Stimulated activated CD4-positive, alpha-beta T cell treated with anti-CD3 and anti-CD28 coated beads, TNF-alpha, amount 100 ng/mL, for 48 hours (primary cell): ENCODE results near the gene SPTB.
"Not testable (repeated sequence)": the region's sequence is repeated elsewhere in the genome, so short reads cannot be mapped to it uniquely, and the experiment has no call there.

Experiments
- DNase-seq, 3 donors: peaks; one replicate each; pipeline ENCODE4 v3.0.0-alpha.2; 2020; ENCODE audit warnings: low read depth in 3 of 3

The SPTB gene

GRCh38 chr14:64879635-64880220 lies at the start of gene SPTB:
Gene SPTB, minus strand, starts transcription at chr14:64879907. Its CDS starts 56,813 bp downstream, at chr14:64823094.
- peak; percentile 13 to 62 (median 15) for DNase-seq

- no peak for DNase-seq
Observed at GRCh38 chr14:64929014-64929359, 49.3 kb upstream of the SPTB start.

- DNase-seq = no peak
Observed at GRCh38 chr14:64928239-64929013, 48.7 kb upstream of the SPTB start.

GRCh38 chr14:64927031-64927430 lies 47.3 kb upstream of the SPTB start:
- no peak for DNase-seq

DNA sequence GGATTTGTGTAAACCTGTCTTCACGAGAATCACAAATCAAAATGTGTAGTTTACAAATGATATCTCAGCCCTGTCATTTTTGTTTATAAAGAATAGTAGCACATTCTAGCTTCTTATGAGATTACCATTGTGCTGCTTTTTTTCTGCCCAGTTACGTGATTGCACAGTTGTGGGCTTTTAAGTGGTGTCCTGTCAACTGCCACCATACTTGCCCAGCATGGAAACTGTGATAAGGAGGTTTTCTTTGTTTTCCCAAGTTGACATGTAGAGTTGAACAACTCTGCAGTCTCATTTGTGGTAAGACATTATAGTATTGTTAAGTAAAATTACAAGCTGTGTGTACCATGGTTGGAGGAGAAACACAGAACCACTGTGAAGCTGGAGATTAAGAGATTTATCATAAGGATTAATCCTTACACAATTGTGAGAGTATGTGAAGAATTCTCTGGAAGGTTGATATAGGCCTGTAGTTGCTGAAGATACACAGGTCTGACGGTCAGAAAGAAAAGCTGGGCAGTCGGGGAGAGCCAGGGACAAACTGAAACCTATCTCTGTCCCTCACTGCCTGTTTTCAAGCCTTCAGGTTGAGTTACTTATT lies 46.8 kb upstream of the SPTB start:
- DNase-seq = no peak

- DNase-seq = no peak
Observed at GRCh38 chr14:64923015-64923414, 43.3 kb upstream of the SPTB start.

DNA sequence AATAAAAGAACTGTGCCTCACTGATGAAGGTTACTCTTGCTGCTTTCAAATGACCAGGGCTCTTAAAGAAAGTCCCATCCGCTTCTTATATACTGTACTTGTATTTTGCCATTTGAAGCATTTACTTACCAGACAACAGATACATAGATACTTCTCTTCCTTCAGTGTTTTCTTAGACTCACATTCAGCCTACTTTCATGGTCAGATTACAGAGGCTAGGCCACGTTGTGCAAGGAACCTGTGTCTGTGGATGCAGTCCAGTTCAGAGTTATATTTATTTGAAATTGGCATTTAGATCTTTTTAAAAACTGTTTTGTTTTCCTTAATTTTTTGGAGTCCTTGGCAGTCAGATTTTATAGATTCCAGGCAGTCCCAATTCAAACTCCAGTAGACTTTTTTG lies 40.8 kb upstream of the SPTB start:
- DNase-seq = no peak

DNA sequence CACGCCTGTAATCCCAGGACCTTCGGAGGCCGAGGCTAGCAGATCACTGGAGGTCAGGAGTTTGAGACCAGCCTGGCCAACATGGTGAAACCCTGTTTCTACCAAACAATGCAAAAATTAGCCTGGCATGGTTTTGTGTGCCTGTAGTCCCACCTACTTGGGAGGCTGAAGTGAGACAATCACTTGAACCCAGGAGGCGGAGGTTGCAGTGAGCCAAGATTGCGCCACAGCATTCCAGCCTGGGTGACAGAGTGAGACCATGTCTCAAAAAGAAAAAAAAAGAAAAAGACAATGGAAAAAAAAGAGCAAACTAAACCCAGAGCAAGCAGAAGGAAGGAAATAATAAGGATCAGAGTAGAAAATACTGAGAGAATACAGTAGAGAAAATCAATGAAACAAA lies 39.9 kb upstream of the SPTB start:
- DNase-seq = no peak

DNA sequence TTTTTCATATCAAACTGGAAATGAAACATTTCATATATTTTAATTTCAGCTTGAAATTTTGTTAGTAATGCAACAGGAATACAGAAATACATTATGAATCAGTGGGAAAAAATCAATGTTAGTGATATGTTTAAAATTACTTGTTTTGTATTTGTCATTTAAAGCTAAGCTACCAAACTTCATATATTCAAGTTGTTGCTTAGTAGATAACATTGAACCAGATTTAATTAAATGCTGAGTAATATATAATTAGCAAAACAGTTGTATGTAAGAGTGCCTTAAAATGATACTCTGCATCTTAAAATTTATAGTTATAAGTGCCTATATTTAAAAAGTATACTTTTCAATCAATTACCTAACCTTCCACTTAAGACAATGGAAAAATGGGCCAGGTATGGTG lies 39.5 kb upstream of the SPTB start:
- DNase-seq = no peak

- no peak for DNase-seq
Observed at GRCh38 chr14:64918216-64918615, 38.5 kb upstream of the SPTB start.

DNA sequence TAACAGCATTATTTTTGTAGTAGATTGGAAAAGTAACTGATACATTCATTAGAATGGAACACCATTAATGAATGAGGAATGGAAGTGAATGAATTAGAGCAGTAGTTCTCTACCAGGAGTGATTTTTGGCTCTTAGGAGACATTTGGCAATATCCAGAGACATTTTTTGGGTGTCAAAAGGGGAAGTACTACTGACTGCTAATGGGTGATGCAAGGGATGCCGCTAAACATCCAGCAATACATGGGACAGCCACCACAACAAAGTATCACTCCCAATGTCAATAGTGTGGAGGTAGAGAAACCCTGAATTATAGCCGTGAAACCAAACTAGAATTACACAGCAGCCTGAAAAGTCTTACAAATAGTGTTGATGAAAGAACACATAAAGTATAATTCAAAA lies 36.1 kb upstream of the SPTB start:
- no peak for DNase-seq

GRCh38 chr14:64915029-64915424 lies 35.3 kb upstream of the SPTB start:
- DNase-seq = no peak

DNA sequence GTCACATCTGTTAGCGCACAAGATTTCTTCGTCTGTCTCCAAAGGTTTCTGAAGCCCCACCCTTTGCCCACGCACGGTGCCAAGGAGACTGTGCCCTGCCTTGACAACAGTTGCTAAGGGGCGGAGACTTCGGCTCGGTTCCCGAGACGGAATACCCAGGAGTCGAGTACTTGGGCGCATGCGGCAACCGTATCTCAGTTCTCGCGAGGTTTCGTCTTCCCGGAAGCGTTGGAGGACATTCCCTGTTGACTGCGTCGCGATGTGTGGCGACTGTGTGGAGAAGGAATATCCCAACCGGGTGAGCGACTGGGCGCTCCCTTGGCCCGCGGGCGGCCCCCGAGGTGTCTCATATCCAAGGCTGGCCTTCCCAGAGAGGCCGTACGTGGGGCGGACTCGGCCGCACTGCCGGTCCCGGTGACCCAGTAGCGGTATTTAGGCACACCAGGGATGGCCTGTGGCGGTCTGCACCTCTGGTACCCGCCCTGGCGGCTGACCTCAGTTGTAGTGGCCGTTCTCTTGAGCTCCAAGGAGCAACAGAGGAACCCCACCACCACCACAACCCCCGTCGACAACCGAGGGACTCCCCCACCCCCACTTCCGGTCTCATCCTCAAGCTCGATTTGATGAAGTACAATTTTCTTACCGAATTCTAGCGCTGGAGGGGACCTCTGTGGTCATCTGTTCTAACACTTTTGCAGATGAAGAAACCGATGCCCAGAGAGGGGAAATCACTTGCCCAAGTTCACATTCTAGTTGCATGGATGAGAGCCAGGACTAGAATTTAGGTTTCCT lies 34.7 kb upstream of the SPTB start, which contains the start of gene CHURC1:
TSS of gene CHURC1 (plus strand) at position 219 of the 792 bp plus-strand sequence. CDS start at position 260, 41 bp downstream.
- DNase-seq = peak; percentile 95 to 96 (median 95)

- not testable (repeated sequence) for DNase-seq
Observed at GRCh38 chr14:64913477-64913876, 33.8 kb upstream of the SPTB start.

GRCh38 chr14:64912261-64912660 lies 32.6 kb upstream of the SPTB start:
- DNase-seq = no peak

- DNase-seq = no peak
Observed at GRCh38 chr14:64910847-64911495, 31.3 kb upstream of the SPTB start.

DNA sequence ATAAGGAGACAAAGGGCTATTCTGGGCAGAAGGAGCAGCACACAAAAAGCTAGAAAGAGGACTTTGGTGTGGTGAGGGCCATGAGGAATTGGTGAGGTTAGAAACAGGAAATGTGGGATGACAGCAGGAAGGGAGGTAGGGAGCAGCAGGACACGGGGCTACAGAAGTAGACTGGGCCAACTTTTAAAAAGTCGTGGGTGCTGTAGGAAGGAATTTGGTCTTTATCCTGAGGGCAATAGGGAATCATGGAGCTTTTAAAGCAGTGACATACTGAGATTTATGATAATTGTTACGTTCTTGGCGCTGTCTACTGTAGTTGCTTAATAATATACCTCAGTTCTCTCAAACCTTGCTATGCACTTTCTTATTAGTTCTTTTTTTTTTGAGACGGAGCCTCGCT lies 26.3 kb upstream of the SPTB start:
- DNase-seq = no peak

GRCh38 chr14:64899958-64900357 lies 20.3 kb upstream of the SPTB start:
- DNase-seq = no peak

GRCh38 chr14:64891839-64892375 lies 12.2 kb upstream of the SPTB start:
- DNase-seq = peak in 1 of 3 donors; percentile 10

DNA sequence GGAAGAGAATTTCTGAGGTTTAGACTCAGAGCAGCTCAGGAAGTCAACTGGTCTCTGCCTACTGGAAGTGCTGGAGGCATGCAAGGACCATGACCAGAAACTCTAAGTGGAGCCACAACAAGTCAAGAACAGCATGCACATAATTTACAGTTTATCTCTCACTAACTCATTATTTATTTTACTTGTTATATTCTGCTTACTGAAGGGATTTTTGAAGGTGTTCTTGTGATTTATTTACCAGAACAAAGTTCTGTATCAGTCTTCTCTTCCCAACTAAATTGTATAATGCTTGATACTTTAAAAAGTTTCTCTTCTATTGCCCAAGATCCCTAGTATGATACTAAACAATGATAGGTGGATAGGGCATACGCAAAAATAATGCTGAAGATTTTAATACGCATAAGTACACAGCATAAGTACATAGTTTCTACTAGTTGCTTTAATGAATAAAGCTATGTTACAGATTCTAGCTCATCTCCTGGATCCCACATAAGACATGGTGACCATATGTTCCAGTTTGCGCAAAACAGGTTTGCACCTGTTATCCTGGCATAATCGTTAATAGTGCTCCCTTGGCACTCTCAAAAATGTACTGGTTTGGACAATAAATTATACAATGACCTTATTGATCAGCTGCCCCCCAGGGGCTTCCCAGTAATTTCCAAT lies 11.6 kb upstream of the SPTB start:
- no peak for DNase-seq

DNA sequence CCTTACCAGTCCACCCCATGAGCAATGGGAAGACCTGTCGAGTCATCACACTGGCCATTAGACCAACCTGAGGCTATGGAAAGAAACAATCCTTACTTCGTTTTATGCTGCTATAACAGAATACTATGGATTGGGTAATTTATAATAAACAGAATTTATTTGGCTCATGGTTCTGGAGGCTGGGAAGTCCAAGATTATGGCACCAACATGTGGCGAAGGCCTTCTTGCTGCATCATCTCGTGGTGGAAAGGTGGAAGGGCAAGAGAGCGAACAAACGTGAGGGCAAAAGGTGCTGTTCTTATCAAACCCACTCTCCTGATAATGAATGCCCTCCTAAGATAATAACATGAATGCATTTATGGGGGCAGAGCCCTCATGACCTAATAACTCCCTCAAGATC lies 9.6 kb upstream of the SPTB start:
- no peak for DNase-seq
